ENCODE results near the gene SPATS2. TPM values are rescaled to one million over a fixed set of nuclear protein-coding genes. Genes with fewer than 3 reads are reported as not detected.
"Not testable (repeated sequence)": the region's sequence is repeated elsewhere in the genome, so short reads cannot be mapped to it uniquely, and the experiment has no call there.

SPATS2 gene
- total and polyA plus RNA-seq, 2 experiments from 2014 or later, result 31.0 to 43.1 TPM

GRCh38 chr12:49330631-49331379 is 36.5 kb upstream of the SPATS2 start:
- peaks cover 47% of the 10 kb centered on the region for H3K27me3 ChIP-seq
- no peaks in the 10 kb centered on the region for H3K36me3 ChIP-seq
- no peak for TF ChIP-seq CTCF (IDR thresholded peaks at IDR 0.05; ENCODE audit: low read depth, low read length)
- H3K27ac ChIP-seq, result no peak overlapping the region
- H3K4me1 ChIP-seq (ENCODE audit: low read depth), result no peaks in the 10 kb centered on the region
- H3K4me3 ChIP-seq, result no peak overlapping the region
- DNase-seq (ENCODE audit: low read depth in 1 of 2, low spot score in 1 of 2), result no peak
- H3K9me3 ChIP-seq (ENCODE audit: low read depth), result no peaks in the 10 kb centered on the region

GRCh38 chr12:49331380-49332222 is 35.7 kb upstream of the SPATS2 start:
- Histone ChIP-seq H3K4me1 (ENCODE audit: low read depth) (no peaks in the 10 kb centered on the region), H3K4me3 (no peak overlapping the region), H3K27me3 (peaks cover 55% of the 10 kb centered on the region), H3K27ac (no peak overlapping the region), H3K9me3 (ENCODE audit: low read depth) (no peaks in the 10 kb centered on the region), H3K36me3 (no peaks in the 10 kb centered on the region)
- DNase-seq (ENCODE audit: low read depth in 1 of 2, low spot score in 1 of 2), result peak; percentile 81 to 84
- TF ChIP-seq CTCF (IDR thresholded peaks at IDR 0.05; ENCODE audit: low read depth, low read length), result peak; percentile 87

- Histone ChIP-seq H3K4me3 (no peak overlapping the region), H3K9me3 (ENCODE audit: low read depth) (no peaks in the 10 kb centered on the region), H3K36me3 (no peaks in the 10 kb centered on the region), H3K27me3 (peaks cover 63% of the 10 kb centered on the region), H3K27ac (no peak overlapping the region), H3K4me1 (ENCODE audit: low read depth) (no peaks in the 10 kb centered on the region)
- DNase-seq (ENCODE audit: low read depth in 1 of 2, low spot score in 1 of 2), result no peak
- TF ChIP-seq CTCF (IDR thresholded peaks at IDR 0.05; ENCODE audit: low read depth, low read length), result no peak
Observed at GRCh38 chr12:49332441-49332861, 34.8 kb upstream of the SPATS2 start.

GRCh38 chr12:49332891-49333371 is 34.3 kb upstream of the SPATS2 start:
- Histone ChIP-seq H3K9me3 (ENCODE audit: low read depth) (no peaks in the 10 kb centered on the region), H3K27me3 (peaks cover 68% of the 10 kb centered on the region), H3K4me1 (ENCODE audit: low read depth) (no peaks in the 10 kb centered on the region), H3K27ac (no peak overlapping the region), H3K4me3 (no peak overlapping the region), H3K36me3 (no peaks in the 10 kb centered on the region)
- no peak for DNase-seq (ENCODE audit: low read depth in 1 of 2, low spot score in 1 of 2)
- no peak for TF ChIP-seq CTCF (IDR thresholded peaks at IDR 0.05; ENCODE audit: low read depth, low read length)

- not testable (repeated sequence) for H3K9me3 ChIP-seq (ENCODE audit: low read depth); DNase-seq (ENCODE audit: low read depth in 1 of 2, low spot score in 1 of 2); H3K27ac ChIP-seq; H3K4me1 ChIP-seq (ENCODE audit: low read depth); H3K36me3 ChIP-seq; H3K4me3 ChIP-seq
- peaks cover 77% of the 10 kb centered on the region for H3K27me3 ChIP-seq
Observed at GRCh38 chr12:49333778-49334177, 33.5 kb upstream of the SPATS2 start.

DNA sequence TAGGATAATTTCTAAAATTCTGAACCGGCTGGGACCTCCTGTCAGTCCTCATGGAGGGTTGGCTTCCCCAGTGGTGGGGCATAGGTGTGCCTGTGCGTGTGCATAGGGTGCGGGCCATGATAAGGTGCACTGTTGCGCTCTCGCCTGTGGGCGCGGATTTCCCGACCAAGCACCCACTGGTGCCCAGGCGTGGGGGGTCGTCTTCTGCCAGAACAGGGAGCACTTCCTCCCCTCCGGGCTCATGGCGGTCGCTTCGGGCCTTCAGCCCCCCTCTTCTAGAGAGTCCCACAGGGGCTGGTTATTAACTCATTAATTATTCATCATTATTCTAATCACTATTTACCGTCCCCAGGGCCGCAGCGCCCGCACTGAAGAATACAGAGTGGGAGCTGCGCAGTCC is 33.0 kb upstream of the SPATS2 start:
- Histone ChIP-seq H3K27ac (no peak overlapping the region), H3K4me3 (no peak overlapping the region), H3K36me3 (no peaks in the 10 kb centered on the region), H3K27me3 (peaks cover 81% of the 10 kb centered on the region), H3K9me3 (ENCODE audit: low read depth) (no peaks in the 10 kb centered on the region), H3K4me1 (ENCODE audit: low read depth) (no peaks in the 10 kb centered on the region)
- TF ChIP-seq CTCF (IDR thresholded peaks at IDR 0.05; ENCODE audit: low read depth, low read length), result no peak
- no peak for DNase-seq (ENCODE audit: low read depth in 1 of 2, low spot score in 1 of 2)
